D721Med (cell line): Measurements from ENCODE around the gene NEGR1.

Experiments used
- DNase-seq: peaks from one replicate; pipeline ENCODE4 v3.0.0; 2011; ENCODE audit warnings: low spot score; ENCODE audit not compliant: insufficient read length
- FAIRE-seq: peaks from 2 replicates; lab custom pipeline; 2011; peaks lifted over from hg19 to GRCh38; lab: Jason Lieb, UNC
- CTCF ChIP-seq: IDR thresholded peaks from 2 replicates; pipeline ENCODE4 v1.5.1; 2012; ENCODE audit warnings: mild to moderate bottlenecking, control low read depth; ENCODE audit not compliant: insufficient read depth; ENCODE audit errors: missing control alignments

NEGR1 gene

DNA sequence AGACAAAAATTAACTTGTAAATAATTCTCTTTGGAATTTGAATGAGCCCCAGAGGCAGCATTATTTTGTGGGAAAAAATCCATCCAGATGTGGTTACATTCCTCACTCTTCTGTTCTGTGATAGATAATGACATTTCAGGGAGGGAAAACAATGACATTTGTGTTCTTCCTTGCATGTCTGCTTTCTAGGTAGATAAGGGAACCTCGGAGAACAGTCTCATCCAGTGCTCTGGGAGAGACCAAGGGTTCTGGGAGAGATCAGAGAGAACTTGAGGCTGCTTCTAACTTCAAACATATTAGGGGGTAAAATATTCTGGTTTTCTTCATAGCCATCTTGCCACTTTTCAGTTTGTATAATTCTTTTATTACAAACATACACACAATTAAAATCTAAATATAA, 269.2 kb downstream of the NEGR1 start:
- TF ChIP-seq CTCF, result no peak
- FAIRE-seq, result no peak
- no peak for DNase-seq

DNA sequence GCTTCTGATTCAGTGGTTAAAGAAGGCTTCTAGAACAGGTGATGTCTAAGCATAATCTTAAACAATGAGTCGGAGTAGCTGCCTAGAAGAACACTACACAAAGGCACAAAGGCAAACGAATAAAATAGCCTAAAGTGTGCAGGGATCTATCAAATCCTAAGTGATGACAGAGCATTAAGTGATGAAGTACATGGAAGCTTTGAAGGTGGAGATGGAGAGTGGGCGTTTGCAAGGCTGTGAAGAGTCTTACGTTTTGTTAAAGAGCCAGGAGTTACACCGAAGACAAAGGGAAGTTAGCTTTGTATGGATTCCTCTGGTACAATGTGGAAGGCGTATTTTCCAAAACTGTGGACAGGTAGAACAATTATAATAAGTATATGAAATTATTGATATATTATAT, 270.6 kb downstream of the NEGR1 start:
- TF ChIP-seq CTCF, result no peak
- FAIRE-seq (no peak), DNase-seq (no peak)

- TF ChIP-seq CTCF, result no peak
- FAIRE-seq, result no peak
- no peak for DNase-seq
These were observed 272.3 kb downstream of the NEGR1 start for GRCh38 chr1:72010094-72010431.

DNA sequence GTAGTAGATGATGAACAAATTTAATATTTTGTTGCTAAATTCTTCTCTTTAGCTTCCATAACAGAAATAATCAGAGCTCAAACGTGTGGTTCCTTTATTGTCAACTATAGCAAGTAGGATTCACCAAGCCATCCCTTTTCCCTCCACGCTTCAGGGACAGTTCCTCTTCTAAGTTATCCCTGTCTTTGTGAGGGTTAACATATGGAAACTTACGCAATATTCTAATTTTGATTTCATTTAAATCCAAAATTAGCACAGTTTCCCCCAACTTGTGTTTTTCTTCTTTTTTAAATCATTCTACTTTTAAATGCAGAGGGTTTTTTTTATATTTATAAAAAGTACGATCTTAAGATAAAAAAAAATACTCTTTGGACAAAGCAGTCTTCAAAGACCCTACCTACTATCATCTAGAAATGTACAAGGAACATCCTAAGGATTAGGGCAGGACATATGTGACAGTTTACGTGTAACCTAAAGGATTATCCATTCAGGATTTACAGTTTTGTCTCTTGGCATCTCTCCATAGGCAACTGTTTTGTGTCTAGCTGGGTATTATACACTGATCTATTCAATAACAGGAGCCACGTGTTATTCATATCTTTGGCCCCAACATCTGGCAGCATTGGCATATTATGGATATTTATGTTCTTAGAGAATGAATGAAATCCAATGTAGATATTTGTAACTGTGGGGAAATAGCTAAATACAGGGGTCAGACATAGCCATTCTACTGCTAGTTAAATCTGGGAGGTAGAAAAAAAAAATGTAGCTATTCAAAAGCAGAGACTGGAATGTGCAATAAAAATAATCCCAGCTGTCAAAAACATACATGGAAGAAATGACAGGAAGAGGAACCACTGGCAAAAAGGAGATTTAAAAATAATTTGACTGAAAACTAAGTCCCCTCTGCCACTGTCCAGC, 272.9 kb downstream of the NEGR1 start:
- TF ChIP-seq CTCF, result no peak
- FAIRE-seq (peak; percentile 95), DNase-seq (no peak)

- no peak for TF ChIP-seq CTCF
- no peak for FAIRE-seq
- DNase-seq, result no peak
These were observed 275.0 kb downstream of the NEGR1 start for GRCh38 chr1:72007312-72007711.

GRCh38 chr1:72006092-72006491, 276.2 kb downstream of the NEGR1 start:
- no peak for FAIRE-seq
- no peak for TF ChIP-seq CTCF
- no peak for DNase-seq

GRCh38 chr1:72003092-72003491, 279.2 kb downstream of the NEGR1 start:
- no peak for FAIRE-seq
- TF ChIP-seq CTCF, result no peak
- no peak for DNase-seq
